SK-N-SH treated with all-trans-retinoic acid at 6 μM for 48 hours (cell line): ENCODE results near the gene TYK2.

ENCODE experiments used
- ARNTL ChIP-seq: fragments of 450-650 bp; formaldehyde crosslinking; IDR thresholded peaks from 2 replicates; pipeline ENCODE4 v1.5.0; 2020; ENCODE audit warnings: low read depth, mild to moderate bottlenecking, moderate library complexity, borderline replicate concordance
- BACH2 ChIP-seq: fragments of 250-450 bp; sonication (Bioruptor Pico); IDR thresholded peaks from 2 replicates; pipeline ENCODE4 v1.9.0; 2021; ENCODE audit warnings: mild to moderate bottlenecking, borderline replicate concordance
- PATZ1 ChIP-seq: fragments of 250-450 bp; sonication (Bioruptor Pico); IDR thresholded peaks from 2 replicates; pipeline ENCODE4 v1.8.0; 2020; ENCODE audit warnings: mild to moderate bottlenecking, moderate library complexity, borderline replicate concordance
- POU6F1 ChIP-seq: fragments of 250-450 bp; sonication (Bioruptor Pico); IDR thresholded peaks from 2 replicates; pipeline ENCODE4 v1.8.0; 2021; ENCODE audit warnings: low read depth, mild to moderate bottlenecking, moderate library complexity, borderline replicate concordance
- TCF4 ChIP-seq: fragments of 250-450 bp; sonication (Bioruptor Pico); IDR thresholded peaks from 2 replicates; pipeline ENCODE4 v1.8.0; 2021; ENCODE audit warnings: mild to moderate bottlenecking, moderate library complexity, borderline replicate concordance
- TOX ChIP-seq: fragments of 250-450 bp; sonication (Bioruptor Pico); IDR thresholded peaks from 2 replicates; pipeline ENCODE4 v1.8.0; 2021; ENCODE audit warnings: mild to moderate bottlenecking, moderate library complexity, borderline replicate concordance
- ZFP3 ChIP-seq: fragments of 250-450 bp; sonication (Bioruptor Pico); IDR thresholded peaks from 2 replicates; pipeline ENCODE4 v1.5.0; 2020; ENCODE audit warnings: mild to moderate bottlenecking, moderate library complexity
- ZFP30 ChIP-seq: fragments of 450-650 bp; formaldehyde crosslinking; IDR thresholded peaks from 2 replicates; pipeline ENCODE4 v1.5.0; 2022; ENCODE audit warnings: mild to moderate bottlenecking, moderate library complexity
- ZNF565 ChIP-seq: fragments of 450-650 bp; formaldehyde crosslinking; conservative IDR thresholded peaks from 2 replicates; pipeline ENCODE4 v1.5.0; 2020; ENCODE audit warnings: low read depth, mild to moderate bottlenecking, moderate library complexity
- TF ChIP-seq, protein P1 (sequence below): fragments of 250-450 bp; sonication (Bioruptor Pico); IDR thresholded peaks from 2 replicates; pipeline ENCODE4 v1.5.1; 2021; ENCODE audit warnings: mild to moderate bottlenecking, moderate library complexity
- TF ChIP-seq, protein P2 (sequence below): fragments of 250-450 bp; sonication (Bioruptor Pico); IDR thresholded peaks from 2 replicates; pipeline ENCODE4 v1.5.0; 2020; ENCODE audit warnings: mild to moderate bottlenecking, moderate library complexity

GRCh38 chr19:10416083-10416379, 35.7 kb upstream of the TYK2 start:
- TF ChIP-seq ARNTL (CRISPR knock-in tag): no peak
- no peak for TF ChIP-seq POU6F1 (CRISPR knock-in tag)
- TF ChIP-seq, protein P1, sequence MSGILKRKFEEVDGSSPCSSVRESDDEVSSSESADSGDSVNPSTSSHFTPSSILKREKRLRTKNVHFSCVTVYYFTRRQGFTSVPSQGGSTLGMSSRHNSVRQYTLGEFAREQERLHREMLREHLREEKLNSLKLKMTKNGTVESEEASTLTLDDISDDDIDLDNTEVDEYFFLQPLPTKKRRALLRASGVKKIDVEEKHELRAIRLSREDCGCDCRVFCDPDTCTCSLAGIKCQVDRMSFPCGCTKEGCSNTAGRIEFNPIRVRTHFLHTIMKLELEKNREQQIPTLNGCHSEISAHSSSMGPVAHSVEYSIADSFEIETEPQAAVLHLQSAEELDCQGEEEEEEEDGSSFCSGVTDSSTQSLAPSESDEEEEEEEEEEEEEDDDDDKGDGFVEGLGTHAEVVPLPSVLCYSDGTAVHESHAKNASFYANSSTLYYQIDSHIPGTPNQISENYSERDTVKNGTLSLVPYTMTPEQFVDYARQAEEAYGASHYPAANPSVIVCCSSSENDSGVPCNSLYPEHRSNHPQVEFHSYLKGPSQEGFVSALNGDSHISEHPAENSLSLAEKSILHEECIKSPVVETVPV (CRISPR knock-in tag): no peak
- TF ChIP-seq ZFP3 (CRISPR knock-in tag): no peak
- TF ChIP-seq TOX: no peak
- TF ChIP-seq ZFP30 (CRISPR knock-in tag): no peak
- no peak for TF ChIP-seq PATZ1 (CRISPR knock-in tag)
- TF ChIP-seq, protein P2, sequence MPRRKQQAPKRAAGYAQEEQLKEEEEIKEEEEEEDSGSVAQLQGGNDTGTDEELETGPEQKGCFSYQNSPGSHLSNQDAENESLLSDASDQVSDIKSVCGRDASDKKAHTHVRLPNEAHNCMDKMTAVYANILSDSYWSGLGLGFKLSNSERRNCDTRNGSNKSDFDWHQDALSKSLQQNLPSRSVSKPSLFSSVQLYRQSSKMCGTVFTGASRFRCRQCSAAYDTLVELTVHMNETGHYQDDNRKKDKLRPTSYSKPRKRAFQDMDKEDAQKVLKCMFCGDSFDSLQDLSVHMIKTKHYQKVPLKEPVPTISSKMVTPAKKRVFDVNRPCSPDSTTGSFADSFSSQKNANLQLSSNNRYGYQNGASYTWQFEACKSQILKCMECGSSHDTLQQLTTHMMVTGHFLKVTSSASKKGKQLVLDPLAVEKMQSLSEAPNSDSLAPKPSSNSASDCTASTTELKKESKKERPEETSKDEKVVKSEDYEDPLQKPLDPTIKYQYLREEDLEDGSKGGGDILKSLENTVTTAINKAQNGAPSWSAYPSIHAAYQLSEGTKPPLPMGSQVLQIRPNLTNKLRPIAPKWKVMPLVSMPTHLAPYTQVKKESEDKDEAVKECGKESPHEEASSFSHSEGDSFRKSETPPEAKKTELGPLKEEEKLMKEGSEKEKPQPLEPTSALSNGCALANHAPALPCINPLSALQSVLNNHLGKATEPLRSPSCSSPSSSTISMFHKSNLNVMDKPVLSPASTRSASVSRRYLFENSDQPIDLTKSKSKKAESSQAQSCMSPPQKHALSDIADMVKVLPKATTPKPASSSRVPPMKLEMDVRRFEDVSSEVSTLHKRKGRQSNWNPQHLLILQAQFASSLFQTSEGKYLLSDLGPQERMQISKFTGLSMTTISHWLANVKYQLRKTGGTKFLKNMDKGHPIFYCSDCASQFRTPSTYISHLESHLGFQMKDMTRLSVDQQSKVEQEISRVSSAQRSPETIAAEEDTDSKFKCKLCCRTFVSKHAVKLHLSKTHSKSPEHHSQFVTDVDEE (CRISPR knock-in tag): no peak
- no peak for TF ChIP-seq BACH2 (CRISPR knock-in tag)
- no peak for TF ChIP-seq ZNF565 (CRISPR knock-in tag)
- TF ChIP-seq TCF4: no peak
